ENCODE measurements around the gene PSME2.

PSME2 gene

DNA sequence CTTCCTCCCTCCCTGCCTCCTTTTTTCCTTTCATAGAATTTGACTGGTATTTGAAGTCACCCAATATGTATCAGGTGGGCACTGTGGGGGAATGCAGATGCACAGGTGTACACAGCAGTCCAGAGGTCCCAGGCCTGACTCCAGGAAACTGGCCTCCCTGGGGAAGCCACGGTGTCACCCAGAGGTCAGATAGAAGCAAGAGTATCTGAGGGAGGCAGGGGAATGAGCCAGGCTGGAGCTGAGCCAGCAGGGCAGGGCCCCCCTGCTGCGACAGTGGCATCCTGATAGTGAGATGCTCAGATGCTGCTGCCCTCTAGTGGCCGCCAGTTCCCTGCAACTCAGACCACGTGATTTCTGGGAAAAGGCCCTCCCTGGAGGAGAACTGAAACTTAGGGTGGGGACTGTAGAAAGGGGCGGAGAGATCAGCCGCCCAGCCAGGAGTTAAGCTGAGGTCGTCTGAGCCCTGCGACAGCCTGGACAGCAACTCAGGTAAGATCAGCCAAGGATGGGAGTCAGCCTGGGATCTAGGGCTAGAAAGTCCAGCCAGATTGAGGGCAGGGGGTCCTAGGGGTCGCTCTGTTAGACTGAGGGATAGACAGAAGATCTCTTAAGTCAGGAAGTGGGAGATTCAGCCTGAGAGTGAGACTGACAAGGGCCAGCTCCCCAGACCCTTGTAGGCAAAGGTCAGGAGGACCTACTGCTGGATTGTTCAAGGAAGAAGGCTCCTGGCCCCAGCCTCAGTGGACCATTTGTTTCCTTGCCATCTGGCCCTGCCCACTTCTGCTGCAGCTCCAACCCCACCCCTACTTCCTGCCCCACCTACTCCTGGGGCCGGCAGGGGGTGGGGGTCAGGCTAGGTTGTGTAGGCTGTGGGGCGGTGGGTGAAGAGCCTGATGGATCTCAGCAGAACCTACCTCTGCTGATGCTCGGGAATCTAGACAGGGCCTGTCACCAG is 14.7 kb upstream of the PSME2 start, which contains the start of gene IRF9:
TSS of gene IRF9 (plus strand) at position 416 of the 955 bp plus-strand sequence. CDS start 880 bp downstream, outside the sequence.
- TF ChIP-seq, protein P1, sequence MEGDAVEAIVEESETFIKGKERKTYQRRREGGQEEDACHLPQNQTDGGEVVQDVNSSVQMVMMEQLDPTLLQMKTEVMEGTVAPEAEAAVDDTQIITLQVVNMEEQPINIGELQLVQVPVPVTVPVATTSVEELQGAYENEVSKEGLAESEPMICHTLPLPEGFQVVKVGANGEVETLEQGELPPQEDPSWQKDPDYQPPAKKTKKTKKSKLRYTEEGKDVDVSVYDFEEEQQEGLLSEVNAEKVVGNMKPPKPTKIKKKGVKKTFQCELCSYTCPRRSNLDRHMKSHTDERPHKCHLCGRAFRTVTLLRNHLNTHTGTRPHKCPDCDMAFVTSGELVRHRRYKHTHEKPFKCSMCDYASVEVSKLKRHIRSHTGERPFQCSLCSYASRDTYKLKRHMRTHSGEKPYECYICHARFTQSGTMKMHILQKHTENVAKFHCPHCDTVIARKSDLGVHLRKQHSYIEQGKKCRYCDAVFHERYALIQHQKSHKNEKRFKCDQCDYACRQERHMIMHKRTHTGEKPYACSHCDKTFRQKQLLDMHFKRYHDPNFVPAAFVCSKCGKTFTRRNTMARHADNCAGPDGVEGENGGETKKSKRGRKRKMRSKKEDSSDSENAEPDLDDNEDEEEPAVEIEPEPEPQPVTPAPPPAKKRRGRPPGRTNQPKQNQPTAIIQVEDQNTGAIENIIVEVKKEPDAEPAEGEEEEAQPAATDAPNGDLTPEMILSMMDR (IDR thresholded peaks at IDR 0.05; ENCODE audit: low read depth, low read length) = peak; percentile 91
- Histone ChIP-seq H3K9me3 (ENCODE audit: severe bottlenecking) (no peaks in the 10 kb centered on the region), H3K36me3 (peaks cover 66% of the 10 kb centered on the region), H3K27ac (peak within 1 kb of the TSS; percentile 44), H3K27me3 (ENCODE audit: insufficient read depth, low read depth, severe bottlenecking) (no peaks in the 10 kb centered on the region), H3K4me3 (ENCODE audit: low read depth, low read length) (peak within 1 kb of the TSS; percentile 3; the same call in 1 of the 2 replicates)
- peak; percentile 97 for DNase-seq

DNA sequence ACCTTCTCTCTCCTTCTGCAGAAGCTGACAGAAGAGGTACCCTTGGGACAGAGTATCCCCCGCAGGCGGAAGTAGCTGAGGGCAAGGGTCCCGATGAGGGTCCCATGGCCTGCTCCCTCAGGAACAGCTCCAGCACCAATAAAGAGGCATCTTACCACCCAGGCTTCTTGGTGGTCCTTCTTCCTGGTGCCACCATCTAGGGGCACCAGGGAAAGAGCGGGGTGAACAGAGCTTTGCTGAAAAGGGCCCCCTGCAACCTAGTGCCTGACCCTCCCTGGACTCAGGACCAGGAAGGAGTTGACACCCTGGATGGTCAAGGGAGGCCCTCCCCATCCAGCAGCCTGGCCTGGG is 14.1 kb upstream of the PSME2 start:
- TF ChIP-seq, protein P1 (IDR thresholded peaks at IDR 0.05; ENCODE audit: low read depth, low read length) = no peak
- DNase-seq = no peak
- Histone ChIP-seq H3K27me3 (ENCODE audit: insufficient read depth, low read depth, severe bottlenecking) (no peaks in the 10 kb centered on the region), H3K27ac (peak overlapping the region; percentile 20; the same call in 1 of the 2 replicates), H3K9me3 (ENCODE audit: severe bottlenecking) (no peaks in the 10 kb centered on the region), H3K36me3 (peaks cover 68% of the 10 kb centered on the region), H3K4me3 (ENCODE audit: low read depth, low read length) (no peak overlapping the region)

DNA sequence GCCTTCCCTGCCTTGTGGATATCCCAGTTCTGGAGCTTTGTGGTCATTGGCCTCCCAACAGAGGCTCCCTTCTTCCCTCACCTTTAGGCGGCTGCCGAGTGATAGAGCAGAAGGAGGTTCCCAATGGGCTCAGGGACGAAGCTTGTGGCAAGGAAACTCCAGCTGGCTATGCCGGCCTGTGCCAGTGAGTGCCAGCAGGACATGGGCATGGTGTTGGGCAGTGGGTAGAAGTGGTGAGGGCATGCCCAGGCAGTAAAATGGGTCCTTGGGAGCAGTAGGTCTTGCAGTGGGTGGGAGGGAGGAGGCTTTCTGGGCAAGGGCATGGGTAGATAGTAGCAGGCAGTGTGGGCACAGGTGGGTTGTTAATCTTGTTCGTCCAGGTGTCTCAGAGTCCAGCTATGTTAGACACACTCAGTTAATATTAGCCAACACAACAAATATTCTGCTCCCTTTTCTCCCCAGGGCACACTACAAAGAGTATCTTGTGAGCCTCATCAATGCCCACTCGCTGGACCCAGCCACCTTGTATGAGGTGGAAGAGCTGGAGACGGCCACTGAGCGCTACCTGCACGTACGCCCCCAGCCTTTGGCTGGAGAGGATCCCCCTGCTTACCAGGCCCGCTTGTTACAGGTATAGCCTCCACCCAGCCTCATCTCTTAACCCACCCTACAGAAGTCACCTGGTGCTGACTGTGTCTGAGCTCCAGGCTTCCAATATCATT is 13.5 kb upstream of the PSME2 start:
- H3K36me3 ChIP-seq = peaks cover 68% of the 10 kb centered on the region
- no peaks in the 10 kb centered on the region for H3K27me3 ChIP-seq (ENCODE audit: insufficient read depth, low read depth, severe bottlenecking)
- no peaks in the 10 kb centered on the region for H3K9me3 ChIP-seq (ENCODE audit: severe bottlenecking)
- DNase-seq = no peak
- no peak overlapping the region for H3K4me3 ChIP-seq (ENCODE audit: low read depth, low read length)
- TF ChIP-seq, protein P1 (IDR thresholded peaks at IDR 0.05; ENCODE audit: low read depth, low read length) = no peak
- H3K27ac ChIP-seq = no peak overlapping the region; the same call in 1 of the 2 replicates

DNA sequence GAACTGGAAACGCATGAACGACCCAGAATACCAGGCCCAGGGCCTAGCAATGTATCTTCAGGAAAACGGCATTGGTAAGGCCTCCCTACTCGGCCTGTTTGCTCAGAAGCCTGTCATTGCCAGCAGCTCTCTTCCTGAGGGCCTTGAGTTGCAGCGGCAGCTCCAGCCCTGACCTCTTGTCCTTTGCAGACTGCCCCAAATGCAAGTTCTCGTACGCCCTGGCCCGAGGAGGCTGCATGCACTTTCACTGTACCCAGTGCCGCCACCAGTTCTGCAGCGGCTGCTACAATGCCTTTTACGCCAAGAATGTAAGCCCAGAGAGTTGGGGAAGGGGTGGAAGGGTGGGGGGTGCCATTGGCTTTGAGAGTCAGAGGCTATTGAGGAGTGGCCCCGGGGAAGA is 10.9 kb upstream of the PSME2 start:
- DNase-seq = no peak
- no peaks in the 10 kb centered on the region for H3K9me3 ChIP-seq (ENCODE audit: severe bottlenecking)
- H3K27ac ChIP-seq = no peak overlapping the region
- TF ChIP-seq, protein P1 (IDR thresholded peaks at IDR 0.05; ENCODE audit: low read depth, low read length) = no peak
- no peaks in the 10 kb centered on the region for H3K27me3 ChIP-seq (ENCODE audit: insufficient read depth, low read depth, severe bottlenecking)
- no peak overlapping the region for H3K4me3 ChIP-seq (ENCODE audit: low read depth, low read length)
- H3K36me3 ChIP-seq = peaks cover 71% of the 10 kb centered on the region

DNA sequence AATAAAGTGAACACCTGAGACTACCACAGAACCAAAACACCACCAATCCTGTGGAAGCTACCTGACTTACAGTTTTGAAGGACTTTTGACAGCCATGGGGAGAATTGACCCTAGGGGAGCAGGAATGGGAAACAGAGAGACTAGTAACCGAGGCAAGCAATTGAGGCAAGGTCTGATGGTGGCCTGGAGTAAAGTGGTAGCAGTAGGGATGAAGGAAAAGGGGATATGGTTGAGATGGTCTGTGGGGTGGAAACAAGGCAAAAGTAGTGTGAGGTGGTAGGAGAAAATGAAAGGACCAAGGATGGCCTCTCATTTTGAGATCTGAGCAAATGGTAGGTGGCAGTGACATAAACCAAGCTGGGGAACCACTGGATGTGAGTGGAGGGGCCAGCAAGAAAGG is 10.4 kb upstream of the PSME2 start:
- no peaks in the 10 kb centered on the region for H3K9me3 ChIP-seq (ENCODE audit: severe bottlenecking)
- TF ChIP-seq, protein P1 (IDR thresholded peaks at IDR 0.05; ENCODE audit: low read depth, low read length) = no peak
- no peak for DNase-seq
- H3K27ac ChIP-seq = no peak overlapping the region
- H3K36me3 ChIP-seq = peaks cover 76% of the 10 kb centered on the region
- H3K4me3 ChIP-seq (ENCODE audit: low read depth, low read length) = no peak overlapping the region
- H3K27me3 ChIP-seq (ENCODE audit: insufficient read depth, low read depth, severe bottlenecking) = no peaks in the 10 kb centered on the region

Measured in WERI-Rb-1 (cell line).